ENCODE results near the gene CERS1.

The CERS1 gene

GRCh38 chr19:18870531-18871172, 25.3 kb downstream of the CERS1 start:
- DNase-seq = no peak

GRCh38 chr19:18869781-18870530, 26.0 kb downstream of the CERS1 start:
- DNase-seq = no peak

- DNase-seq = no peak
These were observed 26.8 kb downstream of the CERS1 start for GRCh38 chr19:18869023-18869618.

GRCh38 chr19:18868380-18869022, 27.5 kb downstream of the CERS1 start:
- no peak for DNase-seq

- DNase-seq = no peak
These were observed 28.2 kb downstream of the CERS1 start for GRCh38 chr19:18867751-18868150.

GRCh38 chr19:18867199-18867598, 28.8 kb downstream of the CERS1 start:
- no peak for DNase-seq

- no peak for DNase-seq
These were observed 29.2 kb downstream of the CERS1 start for GRCh38 chr19:18866800-18867123.

GRCh38 chr19:18865973-18866799, 29.8 kb downstream of the CERS1 start:
- peak; percentile 89 for DNase-seq

- DNase-seq = no peak
These were observed 30.6 kb downstream of the CERS1 start for GRCh38 chr19:18865106-18865972.

GRCh38 chr19:18863843-18864362, 32.1 kb downstream of the CERS1 start:
- DNase-seq = no peak

- DNase-seq = no peak
These were observed 32.7 kb downstream of the CERS1 start for GRCh38 chr19:18862976-18863842.

GRCh38 chr19:18861917-18862316, 34.0 kb downstream of the CERS1 start:
- no peak for DNase-seq

- no peak for DNase-seq
These were observed 34.7 kb downstream of the CERS1 start for GRCh38 chr19:18861235-18861634.

- DNase-seq = no peak
These were observed 35.2 kb downstream of the CERS1 start for GRCh38 chr19:18860725-18861124.

GRCh38 chr19:18860302-18860700, 35.7 kb downstream of the CERS1 start:
- no peak for DNase-seq

GRCh38 chr19:18859676-18860301, 36.2 kb downstream of the CERS1 start:
- DNase-seq = no peak

GRCh38 chr19:18858906-18859646, 36.9 kb downstream of the CERS1 start:
- DNase-seq = no peak

GRCh38 chr19:18857223-18857622, 38.7 kb downstream of the CERS1 start:
- DNase-seq = no peak

- no peak for DNase-seq
These were observed 39.4 kb downstream of the CERS1 start for GRCh38 chr19:18856385-18857126.

Measured in activated effector memory CD4-positive, alpha-beta T cell treated with anti-CD3 and anti-CD28 coated beads, Interleukin-2, amount 50 U/mL, for 16 hours (primary cell).